NCI-H1105 (cell line): ENCODE data around the gene FGF4.

Experiments used
- DNase-seq: peaks from one replicate; lab custom pipeline; 2025; lab: John Stamatoyannopoulos, UW

Gene FGF4

GRCh38 chr11:69807106-69807815, 32.1 kb upstream of the FGF4 start:
- no peak for DNase-seq

- no peak for DNase-seq
These were observed 29.8 kb upstream of the FGF4 start for GRCh38 chr11:69804769-69805508.

GRCh38 chr11:69803604-69804218, 28.6 kb upstream of the FGF4 start:
- DNase-seq = no peak

GRCh38 chr11:69803022-69803421, 27.9 kb upstream of the FGF4 start:
- DNase-seq = no peak

- no peak for DNase-seq
These were observed 27.4 kb upstream of the FGF4 start for GRCh38 chr11:69802590-69802989.

- DNase-seq = peak; percentile 43
These were observed 26.6 kb upstream of the FGF4 start for GRCh38 chr11:69801513-69802335.

- DNase-seq = no peak
These were observed 25.1 kb upstream of the FGF4 start for GRCh38 chr11:69800278-69800677.

- DNase-seq = no peak
These were observed 24.4 kb upstream of the FGF4 start for GRCh38 chr11:69799582-69799981.

- DNase-seq = no peak
These were observed 24.0 kb upstream of the FGF4 start for GRCh38 chr11:69799097-69799496.

GRCh38 chr11:69797737-69798528, 22.8 kb upstream of the FGF4 start:
- no peak for DNase-seq

GRCh38 chr11:69797156-69797555, 22.0 kb upstream of the FGF4 start:
- no peak for DNase-seq

- DNase-seq = no peak
These were observed 20.9 kb upstream of the FGF4 start for GRCh38 chr11:69796063-69796462.

- no peak for DNase-seq
These were observed 16.4 kb upstream of the FGF4 start for GRCh38 chr11:69791276-69792180.

- DNase-seq = no peak
These were observed 13.8 kb upstream of the FGF4 start for GRCh38 chr11:69788956-69789355.

GRCh38 chr11:69787906-69788305, 12.8 kb upstream of the FGF4 start:
- DNase-seq = no peak

- DNase-seq = no peak
These were observed 12.3 kb upstream of the FGF4 start for GRCh38 chr11:69787457-69787856.

- DNase-seq = no peak
These were observed 6.1 kb upstream of the FGF4 start for GRCh38 chr11:69781241-69781640.

- DNase-seq = no peak
These were observed 3.2 kb upstream of the FGF4 start for GRCh38 chr11:69778373-69778772.

GRCh38 chr11:69774354-69775162, 583 bp downstream of the FGF4 start:
- DNase-seq = no peak
